Activated CD8-positive, alpha-beta memory T cell treated with anti-CD3 and anti-CD28 coated beads for 48 hours (primary cell): ENCODE data around the gene MOK.

Source experiments
- DNase-seq, 3 experiments: peaks; one replicate each; pipeline ENCODE4 v3.0.0-alpha.2; 2020; ENCODE audit warnings: low read depth in 2 of 3, low spot score in 2 of 3

The MOK gene

GRCh38 chr14:102183886-102184285, 121.1 kb downstream of the MOK start:
- DNase-seq = no peak

GRCh38 chr14:102182936-102183619, 121.9 kb downstream of the MOK start:
- DNase-seq = no peak

DNA sequence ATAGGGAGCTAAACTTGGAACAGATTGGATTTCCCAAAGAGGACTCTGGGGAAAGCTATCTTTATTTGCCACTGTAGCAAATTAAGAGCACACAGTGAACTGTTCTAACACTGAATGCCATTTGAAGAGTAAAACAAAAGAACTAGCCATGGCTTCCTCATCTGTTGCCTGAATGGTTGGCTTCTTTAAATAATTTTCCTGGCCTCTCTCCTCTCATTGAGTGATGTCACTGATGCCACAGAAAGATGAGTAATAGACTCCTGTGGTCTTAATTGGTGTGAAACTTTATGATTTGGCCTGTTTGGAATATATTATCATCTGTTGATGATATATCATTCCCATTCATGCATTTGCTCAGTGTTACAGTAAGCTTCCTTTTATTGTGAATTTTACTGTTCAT, 122.8 kb downstream of the MOK start:
- DNase-seq = no peak

GRCh38 chr14:102181187-102181586, 123.8 kb downstream of the MOK start:
- no peak for DNase-seq

DNA sequence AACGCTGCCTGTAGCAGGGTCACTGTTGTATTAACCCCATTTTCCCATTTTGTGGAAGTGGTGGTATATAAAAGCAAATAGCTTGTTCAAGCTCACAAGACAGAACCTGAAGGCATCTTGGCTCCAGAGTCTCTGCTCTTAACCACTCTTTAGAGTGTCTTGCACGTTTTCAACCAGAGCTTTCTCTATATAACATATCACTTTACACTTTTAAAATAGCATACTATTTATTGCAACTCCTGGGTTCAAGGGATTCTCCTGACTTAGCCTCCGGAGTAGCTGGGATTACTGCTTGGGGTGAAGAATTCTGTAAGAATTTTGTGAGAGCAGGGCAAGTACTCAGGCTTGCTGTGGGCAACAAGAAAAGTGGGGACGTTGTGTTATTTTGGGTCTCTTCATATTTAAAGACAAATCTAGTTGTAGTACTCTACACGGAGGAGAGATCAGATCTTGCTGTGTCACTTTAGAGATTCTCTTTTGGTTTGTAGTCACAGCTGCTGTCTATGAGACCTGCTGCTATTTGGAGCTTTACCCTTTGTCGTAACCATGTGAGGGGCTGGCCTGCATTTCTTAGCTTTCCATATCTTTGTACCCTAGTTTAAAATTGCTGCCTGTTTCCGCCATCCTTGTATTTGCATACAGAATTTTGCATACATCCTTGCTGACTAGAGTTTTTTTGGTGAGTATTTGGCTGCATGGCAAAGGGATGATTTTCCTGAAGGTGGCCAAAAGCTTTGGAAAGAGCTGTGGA, 124.5 kb downstream of the MOK start:
- no peak for DNase-seq
